MM.1S (cell line): ENCODE measurements around the gene LILRA1.

Experiments used
- CTCF ChIP-seq: fragments of 300-600 bp; sonication (generic); IDR thresholded peaks from 2 replicates; pipeline ENCODE4 v1.5.1; 2016; ENCODE audit warnings: antibody characterized with exemption, low read length, mixed read lengths
- EZH2 ChIP-seq: fragments of 300-600 bp; sonication (generic); optimal IDR thresholded peaks from 2 replicates; pipeline ENCODE3; 2017; ENCODE audit warnings: low read depth, mild to moderate bottlenecking, antibody characterized with exemption, low read length, mixed read lengths

- no peak for TF ChIP-seq CTCF
- TF ChIP-seq EZH2, result no peak
Measured at GRCh38 chr19:54548806-54549205, 44.6 kb upstream of the LILRA1 start.
